Measurements from ENCODE around the gene NFATC2.

The NFATC2 gene

GRCh38 chr20:51523276-51524013, 19.1 kb downstream of the NFATC2 start:
- no peak for DNase-seq (ENCODE audit: low read depth, low spot score)
- no peak overlapping the region for H3K4me3 ChIP-seq (ENCODE audit: low read depth, low read length)
- in situ Hi-C loops (cut with HindIII; ENCODE audit: low sequenced_read_pairs), result no loop called here
- TF ChIP-seq, protein P1, sequence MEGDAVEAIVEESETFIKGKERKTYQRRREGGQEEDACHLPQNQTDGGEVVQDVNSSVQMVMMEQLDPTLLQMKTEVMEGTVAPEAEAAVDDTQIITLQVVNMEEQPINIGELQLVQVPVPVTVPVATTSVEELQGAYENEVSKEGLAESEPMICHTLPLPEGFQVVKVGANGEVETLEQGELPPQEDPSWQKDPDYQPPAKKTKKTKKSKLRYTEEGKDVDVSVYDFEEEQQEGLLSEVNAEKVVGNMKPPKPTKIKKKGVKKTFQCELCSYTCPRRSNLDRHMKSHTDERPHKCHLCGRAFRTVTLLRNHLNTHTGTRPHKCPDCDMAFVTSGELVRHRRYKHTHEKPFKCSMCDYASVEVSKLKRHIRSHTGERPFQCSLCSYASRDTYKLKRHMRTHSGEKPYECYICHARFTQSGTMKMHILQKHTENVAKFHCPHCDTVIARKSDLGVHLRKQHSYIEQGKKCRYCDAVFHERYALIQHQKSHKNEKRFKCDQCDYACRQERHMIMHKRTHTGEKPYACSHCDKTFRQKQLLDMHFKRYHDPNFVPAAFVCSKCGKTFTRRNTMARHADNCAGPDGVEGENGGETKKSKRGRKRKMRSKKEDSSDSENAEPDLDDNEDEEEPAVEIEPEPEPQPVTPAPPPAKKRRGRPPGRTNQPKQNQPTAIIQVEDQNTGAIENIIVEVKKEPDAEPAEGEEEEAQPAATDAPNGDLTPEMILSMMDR (IDR thresholded peaks at IDR 0.05; ENCODE audit: low read depth, low read length), result no peak

GRCh38 chr20:51522207-51522606, 20.3 kb downstream of the NFATC2 start:
- in situ Hi-C loops (cut with HindIII; ENCODE audit: low sequenced_read_pairs), result no loop called here
- no peak for DNase-seq (ENCODE audit: low read depth, low spot score)
- no peak overlapping the region for H3K4me3 ChIP-seq (ENCODE audit: low read depth, low read length)
- TF ChIP-seq, protein P1 (IDR thresholded peaks at IDR 0.05; ENCODE audit: low read depth, low read length), result no peak

- TF ChIP-seq, protein P1 (IDR thresholded peaks at IDR 0.05; ENCODE audit: low read depth, low read length), result no peak
- H3K4me3 ChIP-seq (ENCODE audit: low read depth, low read length), result no peak overlapping the region
- DNase-seq (ENCODE audit: low read depth, low spot score), result no peak
- in situ Hi-C loops (cut with HindIII; ENCODE audit: low sequenced_read_pairs), result no loop called here
These were observed 24.7 kb downstream of the NFATC2 start for GRCh38 chr20:51517839-51518238.

- TF ChIP-seq, protein P1 (IDR thresholded peaks at IDR 0.05; ENCODE audit: low read depth, low read length), result no peak
- H3K4me3 ChIP-seq (ENCODE audit: low read depth, low read length), result no peak overlapping the region
- DNase-seq (ENCODE audit: low read depth, low spot score), result no peak
- in situ Hi-C loops (cut with HindIII; ENCODE audit: low sequenced_read_pairs), result no loop called here
These were observed 25.7 kb downstream of the NFATC2 start for GRCh38 chr20:51516855-51517254.

GRCh38 chr20:51514836-51515235, 27.7 kb downstream of the NFATC2 start:
- in situ Hi-C loops (cut with HindIII; ENCODE audit: low sequenced_read_pairs), result no loop called here
- no peak overlapping the region for H3K4me3 ChIP-seq (ENCODE audit: low read depth, low read length)
- TF ChIP-seq, protein P1 (IDR thresholded peaks at IDR 0.05; ENCODE audit: low read depth, low read length), result no peak
- no peak for DNase-seq (ENCODE audit: low read depth, low spot score)

GRCh38 chr20:51514249-51514648, 28.3 kb downstream of the NFATC2 start:
- DNase-seq (ENCODE audit: low read depth, low spot score), result no peak
- no peak overlapping the region for H3K4me3 ChIP-seq (ENCODE audit: low read depth, low read length)
- TF ChIP-seq, protein P1 (IDR thresholded peaks at IDR 0.05; ENCODE audit: low read depth, low read length), result no peak
- in situ Hi-C loops (cut with HindIII; ENCODE audit: low sequenced_read_pairs), result no loop called here
